AG04450 (cell line): ENCODE measurements around the gene CFAP46. TPM values are rescaled to one million over a fixed set of nuclear protein-coding genes. Genes with fewer than 3 reads are reported as not detected.

ENCODE experiments used
- CTCF ChIA-PET: fragments of 300-600, 350-600 bp; formaldehyde crosslinking; extraction: SDS; loops from one replicate; lab custom pipeline; 2022; ENCODE audit warnings: antibody characterized with exemption, inconsistent platforms; lab: Charles Lee
- POLR2A ChIA-PET: fragments of 350-600 bp; formaldehyde crosslinking; extraction: SDS; loops from one replicate; lab custom pipeline; 2021; ENCODE audit warnings: antibody characterized with exemption, inconsistent platforms; lab: Yijun Ruan, JAX
- DNase-seq: peaks from one replicate; pipeline ENCODE4 v3.0.0-alpha.2; 2011; ENCODE audit warnings: low read depth, low spot score
- H3K27ac ChIP-seq: one replicate; pipeline ENCODE4 v1.5.1; 2012; ENCODE audit warnings: low read depth, low read length, control low read depth
- H3K27me3 ChIP-seq: one replicate; pipeline ENCODE4 v1.6.0; 2012; ENCODE audit warnings: low read length; ENCODE audit not compliant: control insufficient read depth, insufficient read depth
- H3K4me3 ChIP-seq: 2 replicates; pipeline ENCODE4 v1.5.1; 2011; ENCODE audit warnings: mild to moderate bottlenecking, low read depth, low read length, control low read depth
- H3K9me3 ChIP-seq: 2 replicates; pipeline ENCODE4 v1.5.1; 2012; ENCODE audit warnings: low read length; ENCODE audit not compliant: control insufficient read depth, insufficient read depth
- polyA plus RNA-seq: library from polyadenylated mRNA; depleted of rRNA; stranded (reverse); fragments of >200 nt; gene quantifications from 2 replicates; pipeline ENCODE4 v1.2.3, GENCODE V29; 2011
- TF ChIP-seq, protein P1 (sequence below): IDR thresholded peaks from 2 replicates; pipeline ENCODE4 v1.5.1; 2011; ENCODE audit warnings: low read depth, low read length, control low read depth, inconsistent platforms

The CFAP46 gene
- polyA plus RNA-seq, 1 experiment = 2.7 TPM

DNA sequence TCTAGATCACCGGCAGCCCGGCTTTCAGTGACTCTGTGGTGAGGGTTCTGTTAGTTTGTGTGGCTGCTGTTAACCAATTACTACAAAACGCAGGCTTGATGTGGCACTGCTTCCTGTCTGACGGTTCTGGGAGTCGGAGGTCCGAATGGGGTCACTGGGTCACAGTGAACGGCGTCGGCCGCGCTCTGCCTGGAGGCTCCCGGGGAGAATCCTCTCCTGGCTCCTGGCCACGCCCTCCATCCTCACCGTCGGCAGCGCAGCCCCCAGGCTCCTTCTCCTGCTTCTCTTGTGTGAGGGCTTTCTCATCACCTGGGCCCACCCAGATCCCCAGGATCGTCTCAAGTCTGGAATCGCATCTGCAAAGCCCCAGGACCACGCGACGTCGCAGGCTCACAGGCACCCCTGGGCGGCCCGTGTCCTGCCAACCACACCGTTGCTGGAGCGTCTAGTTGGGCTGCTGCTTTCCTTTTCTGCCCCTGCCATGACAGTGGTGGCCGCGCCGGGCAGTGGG is 124.6 kb downstream of the CFAP46 start:
- Histone ChIP-seq H3K27ac (no peak overlapping the region), H3K9me3 (peaks cover 21% of the 10 kb centered on the region), H3K4me3 (no peak overlapping the region), H3K27me3 (peaks cover 5% of the 10 kb centered on the region)
- TF ChIP-seq, protein P1, sequence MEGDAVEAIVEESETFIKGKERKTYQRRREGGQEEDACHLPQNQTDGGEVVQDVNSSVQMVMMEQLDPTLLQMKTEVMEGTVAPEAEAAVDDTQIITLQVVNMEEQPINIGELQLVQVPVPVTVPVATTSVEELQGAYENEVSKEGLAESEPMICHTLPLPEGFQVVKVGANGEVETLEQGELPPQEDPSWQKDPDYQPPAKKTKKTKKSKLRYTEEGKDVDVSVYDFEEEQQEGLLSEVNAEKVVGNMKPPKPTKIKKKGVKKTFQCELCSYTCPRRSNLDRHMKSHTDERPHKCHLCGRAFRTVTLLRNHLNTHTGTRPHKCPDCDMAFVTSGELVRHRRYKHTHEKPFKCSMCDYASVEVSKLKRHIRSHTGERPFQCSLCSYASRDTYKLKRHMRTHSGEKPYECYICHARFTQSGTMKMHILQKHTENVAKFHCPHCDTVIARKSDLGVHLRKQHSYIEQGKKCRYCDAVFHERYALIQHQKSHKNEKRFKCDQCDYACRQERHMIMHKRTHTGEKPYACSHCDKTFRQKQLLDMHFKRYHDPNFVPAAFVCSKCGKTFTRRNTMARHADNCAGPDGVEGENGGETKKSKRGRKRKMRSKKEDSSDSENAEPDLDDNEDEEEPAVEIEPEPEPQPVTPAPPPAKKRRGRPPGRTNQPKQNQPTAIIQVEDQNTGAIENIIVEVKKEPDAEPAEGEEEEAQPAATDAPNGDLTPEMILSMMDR = no peak
- DNase-seq = no peak
- ChIA-PET CTCF (no interaction called here), POLR2A (no interaction called here)

DNA sequence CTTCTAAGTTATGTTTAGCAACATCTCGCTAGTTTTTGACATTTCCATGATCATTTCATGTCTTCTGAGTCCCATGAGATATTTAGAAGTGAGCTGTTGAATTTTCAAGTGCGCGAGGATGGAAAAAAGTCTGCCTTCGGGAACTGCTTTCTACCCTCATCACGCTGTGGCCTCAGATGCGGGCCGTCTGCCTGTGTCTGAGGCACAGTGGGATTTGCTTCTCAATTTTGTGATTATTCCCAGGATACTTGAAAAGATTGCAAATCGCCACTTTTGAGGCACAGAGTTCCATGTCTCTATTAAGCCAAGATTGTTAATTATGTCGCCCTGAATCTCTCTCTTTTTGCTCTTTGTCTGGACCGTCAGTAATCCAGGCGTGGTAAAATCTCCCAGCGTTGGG is 125.7 kb downstream of the CFAP46 start:
- Histone ChIP-seq H3K9me3 (peaks cover 15% of the 10 kb centered on the region; the same call in 1 of the 2 replicates), H3K27me3 (peaks cover 5% of the 10 kb centered on the region), H3K27ac (no peak overlapping the region), H3K4me3 (no peak overlapping the region)
- POLR2A ChIA-PET = no interaction called here
- CTCF ChIA-PET = no interaction called here
- TF ChIP-seq, protein P1 = no peak
- DNase-seq = no peak

DNA sequence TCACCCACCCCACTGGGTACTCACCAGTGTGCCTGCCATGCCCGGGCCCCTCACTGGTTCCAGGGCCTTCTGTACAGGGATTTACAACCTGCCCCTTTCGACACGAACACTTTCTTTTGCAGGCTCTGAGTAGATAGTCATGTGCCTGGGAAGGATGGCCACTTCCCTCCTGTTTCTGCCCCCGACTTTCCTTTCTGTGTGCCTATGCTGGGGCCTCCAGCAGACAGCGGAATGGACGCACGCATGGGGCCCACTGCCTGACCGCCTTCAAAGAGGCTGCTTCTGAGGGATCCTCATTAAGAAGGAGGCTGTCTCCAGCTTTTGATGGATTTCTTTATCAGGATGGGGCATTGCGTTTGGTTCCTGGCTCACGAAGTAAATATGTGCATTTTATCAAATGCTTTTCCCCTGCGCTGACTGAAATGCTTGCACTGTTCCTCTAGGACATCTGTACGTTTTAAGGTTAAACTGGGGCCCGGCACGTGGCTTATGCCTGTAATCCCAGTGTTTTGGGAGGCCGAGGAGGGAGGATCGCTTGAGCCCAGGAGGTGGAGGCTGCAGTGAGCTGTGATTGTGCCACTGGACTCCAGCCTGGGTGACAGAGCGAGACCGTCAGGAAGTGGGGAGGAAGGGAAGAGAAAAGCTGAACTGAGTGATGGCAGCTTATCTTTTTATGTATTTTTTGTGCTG is 127.1 kb downstream of the CFAP46 start:
- TF ChIP-seq, protein P1 = no peak
- ChIA-PET CTCF (no interaction called here), POLR2A (no interaction called here)
- Histone ChIP-seq H3K4me3 (no peak overlapping the region), H3K9me3 (peaks cover 7% of the 10 kb centered on the region; the same call in 1 of the 2 replicates), H3K27me3 (peaks cover 5% of the 10 kb centered on the region), H3K27ac (no peak overlapping the region)
- DNase-seq = no peak

DNA sequence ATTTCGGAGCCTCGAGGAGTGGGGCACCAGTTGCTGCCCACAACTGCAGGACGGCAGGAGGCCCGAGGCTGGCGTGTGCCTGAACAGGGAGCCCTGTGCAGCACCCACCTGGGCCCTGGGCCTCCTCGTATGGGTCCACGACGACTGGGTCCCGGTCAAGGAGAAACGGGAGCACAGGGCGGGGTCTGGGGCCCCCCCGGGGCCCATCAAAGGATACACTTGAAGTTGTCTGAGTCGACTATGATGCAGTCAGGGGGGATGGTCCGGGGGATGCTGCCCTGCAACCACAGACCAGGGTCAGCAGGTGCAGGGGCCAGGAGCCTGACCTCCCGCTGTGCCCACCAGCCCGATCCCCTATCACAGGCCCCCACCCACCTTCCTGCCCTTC is 127.9 kb downstream of the CFAP46 start:
- CTCF ChIA-PET = no interaction called here
- Histone ChIP-seq H3K9me3 (peaks cover 7% of the 10 kb centered on the region; the same call in 1 of the 2 replicates), H3K27ac (no peak overlapping the region), H3K4me3 (no peak overlapping the region), H3K27me3 (peaks cover 3% of the 10 kb centered on the region)
- DNase-seq = no peak
- TF ChIP-seq, protein P1 = no peak
- POLR2A ChIA-PET = no interaction called here
